HEK293T (cell line): ENCODE measurements around the gene SLF2.

Experiments
- CTCF ChIA-PET: fragments of 350-600 bp; formaldehyde crosslinking; extraction: SDS; loops from one replicate; lab custom pipeline; 2021; ENCODE audit warnings: antibody characterized with exemption, inconsistent platforms; lab: Yijun Ruan, JAX
- POLR2A ChIA-PET: fragments of 350-600 bp; formaldehyde crosslinking; extraction: SDS; loops from one replicate; lab custom pipeline; 2020; ENCODE audit warnings: antibody characterized with exemption, inconsistent platforms; lab: Yijun Ruan, JAX
- DNase-seq: peaks from one replicate; pipeline ENCODE4 v3.0.0; 2012; ENCODE audit warnings: mixed read lengths; ENCODE audit errors: extremely low spot score
- ARNT ChIP-seq: fragments of 450-650 bp; IDR thresholded peaks from 2 replicates; pipeline ENCODE4 v1.6.1; 2017; ENCODE audit warnings: mild to moderate bottlenecking
- BHLHE40 ChIP-seq: fragments of 450-650 bp; IDR thresholded peaks from 2 replicates; pipeline ENCODE4 v1.6.1; 2016; ENCODE audit warnings: mild to moderate bottlenecking, moderate library complexity, borderline replicate concordance
- CTBP1 ChIP-seq: fragments of 450-650 bp; IDR thresholded peaks from 2 replicates; pipeline ENCODE4 v1.6.1; 2016; ENCODE audit warnings: borderline replicate concordance
- ELF4 ChIP-seq: fragments of 450-650 bp; IDR thresholded peaks from 2 replicates; pipeline ENCODE4 v1.6.1; 2017; ENCODE audit warnings: antibody characterized with exemption
- FOXA1 ChIP-seq: fragments of 450-650 bp; IDR thresholded peaks from 2 replicates; pipeline ENCODE4 v1.6.1; 2016; ENCODE audit warnings: mild to moderate bottlenecking
- FOXM1 ChIP-seq: fragments of 450-650 bp; IDR thresholded peaks from 2 replicates; pipeline ENCODE4 v1.6.1; 2017; ENCODE audit warnings: mild to moderate bottlenecking, borderline replicate concordance
- HDGF ChIP-seq: fragments of 450-650 bp; IDR thresholded peaks from 2 replicates; pipeline ENCODE4 v1.6.1; 2017; ENCODE audit warnings: antibody characterized with exemption, borderline replicate concordance
- L3MBTL2 ChIP-seq: fragments of 450-650 bp; conservative IDR thresholded peaks from 2 replicates; pipeline ENCODE4 v1.6.1; 2016; ENCODE audit warnings: mild to moderate bottlenecking
- LEF1 ChIP-seq: fragments of 450-650 bp; IDR thresholded peaks from 2 replicates; pipeline ENCODE4 v1.6.1; 2017; ENCODE audit warnings: mild to moderate bottlenecking, borderline replicate concordance
- NFRKB ChIP-seq: fragments of 450-650 bp; IDR thresholded peaks from 2 replicates; pipeline ENCODE4 v1.6.1; 2016; ENCODE audit warnings: mild to moderate bottlenecking, moderate library complexity
- SP1 ChIP-seq: fragments of 450-650 bp; IDR thresholded peaks from 2 replicates; pipeline ENCODE4 v1.6.1; 2017
- SUZ12 ChIP-seq: fragments of 450-650 bp; IDR thresholded peaks from 2 replicates; pipeline ENCODE4 v1.6.1; 2016; ENCODE audit warnings: mild to moderate bottlenecking
- TARDBP ChIP-seq: fragments of 450-650 bp; IDR thresholded peaks from 2 replicates; pipeline ENCODE4 v1.6.1; 2016
- ZNF384 ChIP-seq: fragments of 450-650 bp; IDR thresholded peaks from 2 replicates; pipeline ENCODE4 v1.6.1; 2016
- TF ChIP-seq, protein P1 (sequence below): fragments of 450-650 bp; IDR thresholded peaks from 2 replicates; pipeline ENCODE4 v1.6.1; 2016

SLF2 gene

DNA sequence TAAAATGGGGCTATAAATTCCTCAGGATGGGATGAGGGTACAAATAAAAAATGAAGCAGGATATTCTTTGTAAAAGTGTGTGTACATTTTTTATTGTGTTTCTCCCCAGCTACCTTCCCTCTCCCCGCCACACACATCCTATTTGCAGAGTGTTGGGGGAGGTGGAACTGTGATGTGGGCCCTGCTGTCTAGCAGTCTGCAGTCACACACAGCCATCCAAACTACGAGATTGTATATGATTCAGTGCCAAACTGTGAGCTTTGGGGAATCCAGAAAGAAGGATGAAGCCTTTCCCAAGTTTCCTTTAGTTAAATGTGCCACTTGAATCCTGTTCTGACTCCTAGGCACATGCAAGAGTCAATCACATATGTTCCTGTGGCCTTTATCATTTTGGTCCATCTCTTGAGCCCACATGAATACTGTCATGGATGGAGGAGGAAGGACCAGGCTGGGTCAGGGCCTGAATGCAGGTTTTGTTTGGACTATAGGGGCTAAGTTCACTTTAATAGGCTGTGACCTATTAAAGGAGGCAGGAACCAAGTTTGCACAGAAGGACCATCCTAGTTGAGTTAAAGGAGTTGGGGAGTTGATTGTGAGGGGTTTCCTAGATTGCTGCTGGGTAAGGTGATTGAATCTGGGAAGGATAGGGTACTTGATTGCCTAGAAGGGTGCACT is 55.4 kb downstream of the SLF2 start:
- ChIA-PET POLR2A (interaction anchor here (0.8 kb wide), 1 partner anchor 13 kb away, joined by 3 read pairs; no protein-coding TSS in a partner anchor), CTCF (interaction anchor here (0.6 to 1.1 kb wide), 7 partner anchors 9 to 54 kb away, joined by 3 to 9 read pairs (median 4); no protein-coding TSS in a partner anchor)
- TF ChIP-seq LEF1 = no peak
- DNase-seq = no peak

DNA sequence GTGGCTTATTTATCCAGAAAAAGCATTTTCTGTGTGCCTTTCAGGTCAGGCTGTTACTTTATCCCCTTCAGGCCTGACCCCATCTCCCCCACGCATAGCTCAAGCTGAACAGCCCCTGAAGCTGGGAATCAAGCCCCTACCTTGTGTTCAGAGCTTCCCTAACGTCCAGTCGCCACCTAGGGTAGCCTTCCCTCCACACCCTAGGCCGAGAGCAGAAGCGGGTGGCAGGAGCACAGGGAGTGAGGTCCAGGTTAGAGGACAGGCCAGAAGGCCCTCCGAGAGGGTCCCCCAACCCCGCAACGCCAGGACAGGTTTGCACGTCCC is 56.1 kb downstream of the SLF2 start:
- DNase-seq = no peak
- POLR2A ChIA-PET = interaction anchor here (0.8 kb wide), 1 partner anchor 12 kb away, joined by 3 read pairs; no protein-coding TSS in a partner anchor
- no peak for TF ChIP-seq ZNF384
- no peak for TF ChIP-seq ARNT
- TF ChIP-seq CTBP1 = no peak
- TF ChIP-seq SUZ12 = no peak
- CTCF ChIA-PET = interaction anchor here (0.6 to 1.1 kb wide), 5 partner anchors 10 to 53 kb away, joined by 3 to 9 read pairs (median 4); no protein-coding TSS in a partner anchor

DNA sequence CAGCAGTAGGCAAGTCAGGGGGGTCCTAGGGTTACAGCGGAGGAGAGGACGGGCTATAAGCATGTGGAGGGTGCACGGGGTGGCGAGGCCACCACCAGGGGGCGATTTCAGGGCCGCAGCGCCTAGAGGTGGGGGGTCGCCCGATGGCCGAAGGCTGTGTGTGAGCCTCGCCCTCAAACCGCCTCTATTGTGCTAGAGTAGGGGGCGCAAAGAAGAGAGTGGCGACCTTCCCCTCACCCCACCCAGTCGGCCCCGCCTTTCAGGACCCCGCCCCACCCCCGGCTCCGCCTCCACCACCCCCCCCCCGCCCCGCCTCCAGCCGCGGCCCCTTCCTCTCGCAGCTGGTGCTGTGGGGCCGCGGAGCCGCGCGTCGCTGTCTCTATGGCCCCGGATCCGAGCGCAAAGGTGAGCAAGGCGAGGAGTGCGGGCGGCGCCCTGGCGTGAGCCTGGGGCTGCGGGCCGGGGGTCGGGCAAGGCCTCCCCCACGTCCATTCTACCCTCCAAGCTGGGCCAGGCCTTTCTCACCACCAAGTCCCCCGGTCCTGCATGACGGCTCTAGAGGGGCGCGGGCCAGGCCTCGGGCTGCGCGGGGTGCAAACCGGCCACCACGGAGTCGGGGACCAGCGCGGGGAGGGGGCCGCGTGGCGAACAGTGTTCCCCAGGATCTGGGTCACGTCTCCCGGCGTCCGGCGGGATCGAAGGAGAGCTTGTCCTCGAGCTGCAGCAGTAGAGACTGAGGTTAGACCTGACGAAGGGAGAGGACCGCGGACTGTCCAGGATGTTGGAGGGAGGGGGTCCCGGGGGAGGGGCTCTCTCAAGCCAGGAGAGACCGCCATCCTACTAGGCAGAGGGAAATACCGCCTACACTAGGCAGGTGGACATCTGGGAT is 56.7 kb downstream of the SLF2 start, which contains the start of gene SEMA4G:
Gene SEMA4G, plus strand, starts transcription at position 318 of the 889 bp plus-strand sequence. CDS start 3,409 bp downstream, outside the sequence.
- TF ChIP-seq TARDBP (no peak), L3MBTL2 (peak; percentile 40; the same call in 1 of the 2 replicates), SUZ12 (no peak), ZNF384 (no peak), FOXM1 (no peak)
- ChIA-PET POLR2A (no interaction called here), CTCF (interaction anchor here (0.6 to 1.1 kb wide), 5 partner anchors 10 to 73 kb away, joined by 3 to 9 read pairs (median 5); no protein-coding TSS in a partner anchor)
- peak; percentile 81 for DNase-seq

DNA sequence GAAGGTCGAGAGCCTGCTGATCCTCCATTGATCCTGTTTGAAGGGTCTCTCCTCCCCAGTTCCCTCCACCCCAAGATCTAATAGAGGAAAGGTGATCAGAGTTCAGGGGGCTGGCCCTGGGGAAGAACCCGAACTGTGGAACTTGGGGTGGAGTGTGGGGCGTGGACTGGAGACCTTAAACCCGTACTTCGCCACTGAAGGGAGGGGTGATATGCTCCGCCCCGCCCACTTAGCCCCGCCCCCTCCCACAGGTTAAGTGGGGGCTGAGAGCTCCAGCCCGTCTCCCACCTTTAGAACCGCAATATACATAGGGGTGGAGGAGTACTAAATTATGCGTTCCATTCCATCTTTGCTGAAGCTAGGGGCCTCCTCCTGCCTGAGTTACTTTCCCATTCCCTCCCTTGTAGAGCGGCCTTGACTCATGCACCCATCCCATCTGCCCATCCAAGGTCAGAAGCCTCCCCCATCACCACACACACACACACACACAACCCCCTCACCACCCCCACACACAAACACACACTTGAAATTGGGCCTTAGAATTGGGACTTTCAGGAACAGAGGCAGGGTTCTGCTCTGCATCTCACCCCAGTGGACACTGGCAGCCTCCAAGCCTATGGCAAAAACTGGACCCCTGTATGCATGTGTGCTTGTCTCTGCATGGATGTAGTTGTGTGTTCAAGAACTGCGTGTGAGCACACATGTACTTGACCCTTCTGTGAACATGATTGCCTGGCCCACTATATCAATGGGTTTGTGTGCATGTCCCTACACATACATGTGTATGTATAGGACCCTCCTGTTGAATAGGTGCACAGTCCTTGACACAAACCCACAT is 57.5 kb downstream of the SLF2 start:
- ChIA-PET POLR2A (interaction anchor here (0.8 kb wide), 1 partner anchor 15 kb away, joined by 3 read pairs; no protein-coding TSS in a partner anchor), CTCF (interaction anchor here (0.6 kb wide), 1 partner anchor 74 kb away, joined by 5 read pairs; no protein-coding TSS in a partner anchor)
- TF ChIP-seq HDGF (no peak), TARDBP (no peak), SUZ12 (no peak), BHLHE40 (no peak), ELF4 (no peak), L3MBTL2 (no peak), NFRKB (no peak), FOXA1 (no peak), FOXM1 (no peak), SP1 (no peak), CTBP1 (no peak), ARNT (no peak)
- TF ChIP-seq, protein P1, sequence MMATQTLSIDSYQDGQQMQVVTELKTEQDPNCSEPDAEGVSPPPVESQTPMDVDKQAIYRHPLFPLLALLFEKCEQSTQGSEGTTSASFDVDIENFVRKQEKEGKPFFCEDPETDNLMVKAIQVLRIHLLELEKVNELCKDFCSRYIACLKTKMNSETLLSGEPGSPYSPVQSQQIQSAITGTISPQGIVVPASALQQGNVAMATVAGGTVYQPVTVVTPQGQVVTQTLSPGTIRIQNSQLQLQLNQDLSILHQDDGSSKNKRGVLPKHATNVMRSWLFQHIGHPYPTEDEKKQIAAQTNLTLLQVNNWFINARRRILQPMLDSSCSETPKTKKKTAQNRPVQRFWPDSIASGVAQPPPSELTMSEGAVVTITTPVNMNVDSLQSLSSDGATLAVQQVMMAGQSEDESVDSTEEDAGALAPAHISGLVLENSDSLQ = no peak
- peak; percentile 54 for DNase-seq

DNA sequence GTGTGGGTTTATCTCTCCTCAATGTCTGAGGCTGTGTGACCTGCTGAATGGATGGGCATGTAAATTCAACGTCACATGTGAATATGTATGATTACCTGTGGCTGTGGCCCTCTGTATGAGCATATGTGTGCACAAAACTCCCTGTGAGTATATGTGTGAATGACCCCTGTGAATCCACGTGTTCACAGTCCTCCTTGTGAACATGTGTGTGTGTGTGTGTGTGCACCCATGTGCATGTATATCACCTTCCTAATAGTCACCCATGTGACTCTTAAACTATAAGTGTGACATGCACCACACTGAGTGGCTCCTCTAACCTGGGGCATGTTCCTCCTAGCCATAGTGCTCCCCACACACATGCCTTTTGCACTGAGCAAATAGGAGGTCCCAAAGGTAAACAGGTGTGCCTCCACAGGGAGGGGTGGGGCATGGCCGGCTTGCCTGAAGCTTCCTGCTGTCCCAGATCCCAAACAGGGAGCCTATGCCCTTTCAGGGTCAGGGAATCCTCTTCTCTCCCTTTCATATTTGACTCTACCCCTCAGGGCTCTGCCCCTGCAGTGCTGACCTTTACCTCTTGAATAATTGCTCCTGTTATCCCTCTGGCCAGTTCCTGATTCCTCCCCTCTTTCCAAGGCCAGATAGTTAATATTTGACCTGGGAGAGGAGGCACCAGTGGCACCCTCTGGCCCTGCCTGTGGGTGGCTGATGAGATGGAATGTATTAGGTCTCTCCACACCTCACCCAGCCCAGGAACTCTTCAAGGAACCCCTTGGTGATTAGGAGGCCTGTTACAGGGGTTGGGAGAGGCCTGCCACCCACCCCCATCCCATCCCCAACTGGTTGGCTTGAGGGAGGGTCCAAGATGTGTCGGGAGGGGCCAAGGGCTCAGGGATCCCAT is 58.4 kb downstream of the SLF2 start:
- DNase-seq = no peak
- ChIA-PET CTCF (no interaction called here), POLR2A (interaction anchor here (0.8 kb wide), 1 partner anchor 14 kb away, joined by 3 read pairs; no protein-coding TSS in a partner anchor)
- no peak for TF ChIP-seq HDGF
- TF ChIP-seq ARNT = no peak
- TF ChIP-seq, protein P1 = no peak
- TF ChIP-seq CTBP1 = no peak
- TF ChIP-seq LEF1 = no peak
- no peak for TF ChIP-seq FOXA1
